GM19467 (cell line): ENCODE results near the gene STMN1.
"Not testable (repeated sequence)": the region's sequence is repeated elsewhere in the genome, so short reads cannot be mapped to it uniquely, and the experiment has no call there.

ENCODE experiments used
- ATAC-seq: cut with Tn5 transposase; IDR thresholded peaks from one replicate; pipeline ENCODE4 v1.9.1; 2021; ENCODE audit warnings: mild to moderate bottlenecking, moderate library complexity; ENCODE audit not compliant: unreplicated experiment

STMN1 gene

GRCh38 chr1:25905680-25906643 lies at the start of gene STMN1:
STMN1 (minus strand) TSS chr1:25906419; CDS start chr1:25904676, 1,743 bp downstream.
- peak; percentile 51 for ATAC-seq

- ATAC-seq: no peak
Measured at GRCh38 chr1:25955553-25955952, 49.3 kb upstream of the STMN1 start.

GRCh38 chr1:25954282-25954938 lies 48.2 kb upstream of the STMN1 start:
- ATAC-seq: no peak

GRCh38 chr1:25952841-25953401 lies 46.7 kb upstream of the STMN1 start:
- ATAC-seq: no peak

GRCh38 chr1:25948641-25949040 lies 42.4 kb upstream of the STMN1 start:
- ATAC-seq: no peak

- ATAC-seq: no peak
Measured at GRCh38 chr1:25947027-25947426, 40.8 kb upstream of the STMN1 start.

GRCh38 chr1:25945761-25946160 lies 39.5 kb upstream of the STMN1 start:
- no peak for ATAC-seq

- no peak for ATAC-seq
Measured at GRCh38 chr1:25944986-25945385, 38.8 kb upstream of the STMN1 start.

GRCh38 chr1:25943511-25943910 lies 37.3 kb upstream of the STMN1 start:
- not testable (repeated sequence) for ATAC-seq

- ATAC-seq: no peak
Measured at GRCh38 chr1:25936947-25937346, 30.7 kb upstream of the STMN1 start.

GRCh38 chr1:25933479-25934365 lies 27.5 kb upstream of the STMN1 start:
- no peak for ATAC-seq

- ATAC-seq: not testable (repeated sequence)
Measured at GRCh38 chr1:25932811-25933400, 26.7 kb upstream of the STMN1 start.

- ATAC-seq: no peak
Measured at GRCh38 chr1:25932321-25932720, 26.1 kb upstream of the STMN1 start.

GRCh38 chr1:25929016-25929415 lies 22.8 kb upstream of the STMN1 start:
- ATAC-seq: no peak

GRCh38 chr1:25927521-25928265 lies 21.5 kb upstream of the STMN1 start:
- no peak for ATAC-seq

- no peak for ATAC-seq
Measured at GRCh38 chr1:25926731-25927496, 20.7 kb upstream of the STMN1 start.

GRCh38 chr1:25924454-25924853 lies 18.2 kb upstream of the STMN1 start:
- no peak for ATAC-seq

- no peak for ATAC-seq
Measured at GRCh38 chr1:25922971-25923552, 16.8 kb upstream of the STMN1 start.
